ENCODE measurements around the gene OR5AC2.

OR5AC2 gene

GRCh38 chr3:98136631-98137030 is 49.7 kb downstream of the OR5AC2 start:
- H3K27ac ChIP-seq = no peak overlapping the region
- no peak for TF ChIP-seq CTCF (IDR thresholded peaks at IDR 0.05)
- H3K9me3 ChIP-seq = no peaks in the 10 kb centered on the region
- H3K4me1 ChIP-seq (ENCODE audit: control insufficient read depth in 1 of 2, insufficient read depth in 1 of 2, low read depth in 1 of 2, low read length in 1 of 2) = no peaks in the 10 kb centered on the region
- no peaks in the 10 kb centered on the region for H3K36me3 ChIP-seq
- no peaks in the 10 kb centered on the region for H3K27me3 ChIP-seq
- H3K4me3 ChIP-seq (ENCODE audit: low read depth in 1 of 2, low read length in 1 of 2) = no peak overlapping the region

Measured in neutrophil (primary cell).